Measurements from ENCODE around the gene WDR88. TPM values are rescaled to one million over a fixed set of nuclear protein-coding genes. Genes with fewer than 3 reads are reported as not detected.
"Not testable (repeated sequence)": the region's sequence is repeated elsewhere in the genome, so short reads cannot be mapped to it uniquely, and the experiment has no call there.

WDR88 gene
- total and polyA plus RNA-seq, 12 donors: 0.13 to 0.37 TPM; not detected in 10

GRCh38 chr19:33220115-33220514 is 88.2 kb downstream of the WDR88 start:
- Histone ChIP-seq H3K4me3 (no peak overlapping the region), H3K27me3 (peaks cover 9 to 70% (median 50%) of the 10 kb centered on the region in 7 donors), H3K4me1 (peaks cover 0 to 4% (median under 1%) of the 10 kb centered on the region in 9 donors), H3K36me3 (no peaks in the 10 kb centered on the region), H3K27ac (no peak overlapping the region), H3K9me3 (no peaks in the 10 kb centered on the region)
- ATAC-seq (no peak), DNase-seq (no peak)
- TF ChIP-seq CTCF (IDR thresholded peaks at IDR 0.05): no peak
- WGBS, 2 donors: 88 to 89% methylated on average over 18 of the region's 18 CpGs
- intact Hi-C loops (cut with DNase I): no loop called here

- ATAC-seq (no peak), DNase-seq (no peak)
- H3K4me3 ChIP-seq: no peak overlapping the region
- peaks cover 0 to 8% (median 4%) of the 10 kb centered on the region in 9 donors for H3K4me1 ChIP-seq
- H3K36me3 ChIP-seq: no peaks in the 10 kb centered on the region
- no peak overlapping the region for H3K27ac ChIP-seq
- WGBS, 2 donors: 83% methylated on average over 9 of the region's 9 CpGs
- no peak for TF ChIP-seq CTCF (IDR thresholded peaks at IDR 0.05)
- H3K9me3 ChIP-seq: no peaks in the 10 kb centered on the region
- intact Hi-C loops (cut with DNase I): no loop called here
- peaks cover 16 to 76% (median 56%) of the 10 kb centered on the region in 7 donors for H3K27me3 ChIP-seq
Measured at GRCh38 chr19:33220735-33221134, 88.8 kb downstream of the WDR88 start.

- H3K4me3 ChIP-seq: no peak overlapping the region
- no peaks in the 10 kb centered on the region for H3K36me3 ChIP-seq
- H3K9me3 ChIP-seq: no peaks in the 10 kb centered on the region
- H3K4me1 ChIP-seq: peaks cover 0 to 11% (median 4%) of the 10 kb centered on the region in 9 donors
- no peak for TF ChIP-seq CTCF (IDR thresholded peaks at IDR 0.05)
- H3K27ac ChIP-seq: no peak overlapping the region
- no peak for DNase-seq
- peaks cover 22 to 81% (median 65%) of the 10 kb centered on the region in 7 donors for H3K27me3 ChIP-seq
- WGBS, 2 donors: 65 to 71% methylated on average over 6 of the region's 6 CpGs
- ATAC-seq: no peak
- intact Hi-C loops (cut with DNase I): no loop called here
Measured at GRCh38 chr19:33221638-33222037, 89.7 kb downstream of the WDR88 start.

GRCh38 chr19:33222255-33222654 is 90.3 kb downstream of the WDR88 start:
- WGBS, 2 donors: 81 to 85% methylated on average over 2 of the region's 2 CpGs
- H3K27ac ChIP-seq; H3K36me3 ChIP-seq; H3K4me3 ChIP-seq; H3K9me3 ChIP-seq; DNase-seq; intact Hi-C loops (cut with DNase I); ATAC-seq: not testable (repeated sequence)
- Histone ChIP-seq H3K4me1 (peaks cover 0 to 11% (median 4%) of the 10 kb centered on the region in 9 donors), H3K27me3 (peaks cover 28 to 86% (median 71%) of the 10 kb centered on the region in 7 donors)

GRCh38 chr19:33224694-33225457 is 93.0 kb downstream of the WDR88 start:
- intact Hi-C loops (cut with DNase I): no loop called here
- H3K9me3 ChIP-seq: peaks cover 0 to 28% (median 20%) of the 10 kb centered on the region in 11 donors
- peaks cover 0 to 11% (median 4%) of the 10 kb centered on the region in 9 donors for H3K4me1 ChIP-seq
- no peak for TF ChIP-seq CTCF (IDR thresholded peaks at IDR 0.05)
- H3K27ac ChIP-seq: no peak overlapping the region
- DNase-seq: no peak
- H3K27me3 ChIP-seq: peaks cover 32 to 92% (median 83%) of the 10 kb centered on the region in 7 donors
- 49 to 55% methylated on average over 18 of the region's 18 CpGs for whole genome bisulfite sequencing, 2 donors
- no peaks in the 10 kb centered on the region for H3K36me3 ChIP-seq
- no peak for ATAC-seq
- H3K4me3 ChIP-seq: peak overlapping the region in 2 of 10 donors; percentile 10 to 22

All from heart right ventricle (tissue), 16 donors.